DOHH2 (cell line): ENCODE measurements around the gene NFX1.

ENCODE experiments used
- CTCF ChIP-seq: fragments of 200-600 bp; sonication (generic); IDR thresholded peaks from one replicate; pipeline ENCODE4 v1.5.1; 2014; ENCODE audit warnings: antibody characterized with exemption, mild to moderate bottlenecking, low read depth, low read length; ENCODE audit not compliant: poor library complexity, severe bottlenecking
- EZH2phosphoT487 ChIP-seq: fragments of 200-600 bp; sonication (generic); IDR thresholded peaks from 2 replicates; pipeline ENCODE4 v1.6.1; 2017; ENCODE audit warnings: borderline replicate concordance, mild to moderate bottlenecking, antibody characterized with exemption, low read length, moderate library complexity, mixed read lengths

GRCh38 chr9:33265211-33265865 lies 25.0 kb upstream of the NFX1 start:
- no peak for TF ChIP-seq CTCF
- no peak for TF ChIP-seq EZH2phosphoT487
